IgD-negative memory B cell (primary cell): Measurements from ENCODE around the gene RICTOR. TPM values are rescaled to one million over a fixed set of nuclear protein-coding genes. Genes with fewer than 3 reads are reported as not detected.
A peak's percentile ranks its signal among the peaks of the same experiment; 100 is the strongest.
"Not testable (repeated sequence)": the region's sequence is repeated elsewhere in the genome, so short reads cannot be mapped to it uniquely, and the experiment has no call there.

Experiments
- H3K27ac Mint-ChIP-seq, 3 donors: one replicate each; pipeline ENCODE4 v1.8.0; 2020 to 2022; ENCODE audit warnings: mild to moderate bottlenecking in 3 of 3, mixed read lengths in 3 of 3, moderate library complexity in 1 of 3
- H3K27me3 Mint-ChIP-seq: one replicate; pipeline ENCODE4 v1.8.0; 2021; ENCODE audit warnings: mixed read lengths
- H3K36me3 Mint-ChIP-seq: one replicate; pipeline ENCODE4 v1.8.0; 2020; ENCODE audit warnings: mild to moderate bottlenecking, mixed read lengths
- H3K4me1 Mint-ChIP-seq, 3 donors: one replicate each; pipeline ENCODE4 v1.8.0; 2020 to 2022; ENCODE audit warnings: mixed read lengths in 3 of 3, mild to moderate bottlenecking in 1 of 3
- H3K4me3 Mint-ChIP-seq, 4 donors: one replicate each; pipeline ENCODE4 v1.8.0; 2020 to 2022; ENCODE audit warnings: mild to moderate bottlenecking in 4 of 4, mixed read lengths in 4 of 4, moderate library complexity in 3 of 4
- H3K9me3 Mint-ChIP-seq, 3 donors: one replicate each; pipeline ENCODE4 v1.8.0; 2020 to 2021; ENCODE audit warnings: mixed read lengths in 3 of 3, mild to moderate bottlenecking in 1 of 3
- polyA plus RNA-seq: library from polyadenylated mRNA; unstranded; fragments of 300-500 nt; fragmentation: Illumina TruSeq; gene quantifications from one replicate; pipeline ENCODE4 v1.2.3, GENCODE V29; 2021

RICTOR gene
- polyA plus RNA-seq, 1 donor from 2014 or later, result 11.8 TPM

DNA sequence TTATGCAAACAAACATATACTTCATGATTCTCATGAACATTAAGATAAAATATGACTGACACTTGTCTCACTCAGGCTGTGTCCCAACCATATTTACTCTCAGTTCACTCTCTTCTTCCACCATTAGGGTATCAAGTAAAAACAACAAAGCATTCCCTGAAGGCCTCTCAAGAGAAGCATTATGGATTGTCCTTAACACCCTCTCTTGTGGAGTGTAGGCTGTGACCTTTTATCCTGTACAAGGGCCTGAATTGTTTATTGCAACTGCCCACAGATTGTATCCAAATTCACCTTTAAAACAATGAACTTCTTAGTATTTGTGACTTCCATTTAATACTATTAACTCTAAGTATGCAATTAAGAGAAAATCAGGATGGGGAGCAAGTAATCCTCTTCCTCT is 78.1 kb downstream of the RICTOR start:
- Mint-ChIP-seq H3K4me1 (peaks cover 5 to 15% (median 13%) of the 10 kb centered on the region in 3 donors), H3K27me3 (no peaks in the 10 kb centered on the region), H3K9me3 (peaks cover 0 to 6% (median 0%) of the 10 kb centered on the region in 3 donors), H3K36me3 (peaks cover 10% of the 10 kb centered on the region), H3K27ac (peak overlapping the region in 1 of 3 donors; percentile 39), H3K4me3 (no peak overlapping the region)

DNA sequence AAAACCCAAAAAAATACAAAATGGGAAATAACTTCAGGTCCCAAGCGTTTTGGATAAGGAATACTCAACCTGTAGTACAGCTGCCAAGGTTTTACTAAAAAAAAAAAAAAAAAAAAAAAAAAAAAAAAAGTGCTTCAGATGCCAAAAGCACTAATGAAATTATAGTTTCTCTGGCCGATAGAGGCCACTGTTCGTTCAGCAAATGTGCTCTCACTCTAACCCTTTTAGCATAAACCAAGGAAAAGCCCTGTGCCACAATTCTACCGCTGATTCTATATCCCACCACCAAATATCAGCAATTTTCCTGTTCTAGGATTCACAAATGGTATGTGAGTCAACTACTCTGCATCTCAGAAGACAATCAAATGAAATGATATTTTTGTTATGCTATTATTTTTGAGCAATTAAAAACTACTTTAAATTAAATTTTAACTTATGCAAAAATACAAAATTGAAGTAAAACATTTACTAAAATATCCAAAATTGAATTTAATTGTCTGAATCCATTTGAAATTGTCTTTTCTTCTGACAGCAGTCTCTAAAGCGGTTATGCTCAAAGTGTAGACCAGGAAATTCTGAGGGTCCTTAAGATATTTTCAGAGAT is 79.8 kb downstream of the RICTOR start:
- Mint-ChIP-seq H3K27ac (no peak overlapping the region), H3K36me3 (peaks cover 17% of the 10 kb centered on the region), H3K4me1 (peaks cover 5 to 13% (median 7%) of the 10 kb centered on the region in 3 donors), H3K9me3 (peaks cover 0 to 5% (median 0%) of the 10 kb centered on the region in 3 donors), H3K4me3 (no peak overlapping the region), H3K27me3 (no peaks in the 10 kb centered on the region)

DNA sequence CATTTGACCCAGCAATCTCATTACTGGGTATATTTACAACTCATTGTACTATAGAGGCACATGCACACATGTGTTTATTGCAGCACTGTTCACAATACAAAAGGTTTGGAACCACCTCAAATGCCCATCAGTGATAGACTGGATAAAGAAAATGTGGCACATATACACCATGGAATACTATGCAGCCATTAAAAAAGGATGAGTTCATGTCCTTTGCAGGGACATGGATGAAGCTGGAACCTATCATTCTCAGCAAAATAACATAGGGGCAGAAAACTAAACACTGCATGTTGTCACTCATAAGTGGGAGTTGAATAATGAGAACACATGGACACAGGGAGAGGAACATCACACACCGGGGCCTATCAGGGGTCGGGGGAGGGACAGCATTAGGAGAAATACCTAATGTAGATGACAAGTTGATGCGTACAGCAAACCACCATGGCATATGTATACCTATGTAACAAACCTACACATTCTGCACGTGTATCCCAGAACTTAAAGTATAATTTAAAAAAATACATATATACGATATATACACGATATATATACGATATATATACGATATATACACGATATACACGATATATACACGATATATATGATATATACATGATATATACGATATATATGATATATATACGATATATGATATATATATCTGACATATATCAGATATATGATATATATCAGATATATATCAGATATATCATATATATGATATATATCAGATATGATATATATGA is 84.1 kb downstream of the RICTOR start:
- peaks cover 9 to 14% (median 13%) of the 10 kb centered on the region in 3 donors for H3K4me1 Mint-ChIP-seq
- H3K9me3 Mint-ChIP-seq, H3K27ac Mint-ChIP-seq, H3K4me3 Mint-ChIP-seq, H3K27me3 Mint-ChIP-seq: not testable (repeated sequence)
- peaks cover 21% of the 10 kb centered on the region for H3K36me3 Mint-ChIP-seq

DNA sequence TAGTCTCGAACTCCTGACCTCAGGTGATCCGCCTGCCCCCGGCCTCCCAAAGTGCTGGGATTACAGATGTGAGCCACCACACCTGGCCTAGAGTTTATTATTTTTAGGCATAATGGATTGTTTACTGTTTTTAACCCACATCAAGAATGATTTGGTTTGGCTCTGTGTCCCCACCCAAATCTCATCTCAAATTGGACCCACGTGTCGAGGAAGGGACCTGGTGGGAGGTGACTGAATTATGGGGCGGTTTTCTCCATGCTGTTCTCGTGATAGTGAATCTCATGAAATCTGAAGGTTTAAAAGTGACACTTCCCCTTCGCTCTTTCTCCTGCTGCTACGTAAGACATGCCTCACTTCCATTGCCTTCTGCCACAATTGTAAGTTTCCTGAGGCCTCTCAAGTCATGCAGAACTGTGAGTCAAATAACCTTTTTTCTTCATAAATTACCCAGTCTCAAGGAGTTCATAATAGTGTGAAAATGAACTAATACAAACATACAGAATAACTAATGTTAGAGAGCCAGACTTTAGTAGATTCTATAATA is 88.2 kb downstream of the RICTOR start:
- peak overlapping the region in 1 of 3 donors; percentile 45 for H3K27ac Mint-ChIP-seq
- no peaks in the 10 kb centered on the region for H3K9me3 Mint-ChIP-seq

DNA sequence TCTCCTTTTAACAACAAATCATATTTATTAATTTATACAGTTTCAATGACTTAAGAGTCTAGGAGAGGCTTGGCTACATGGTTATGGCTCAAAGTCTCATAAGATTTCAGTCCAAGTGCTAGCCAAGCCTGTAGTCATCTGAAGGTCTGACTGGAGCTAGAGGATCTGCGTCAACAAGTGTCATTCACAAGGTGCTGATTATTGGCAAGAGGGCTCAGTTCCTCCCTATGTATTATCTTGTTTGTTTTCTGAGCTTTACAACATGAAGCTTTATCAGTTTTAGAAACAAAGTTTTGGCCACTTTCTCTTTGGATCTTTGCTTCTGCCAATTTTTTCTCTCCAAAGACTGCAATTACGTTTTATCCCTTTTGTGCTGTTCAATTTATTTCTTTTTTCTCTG is 94.7 kb downstream of the RICTOR start:
- Mint-ChIP-seq H3K4me1 (no peaks in the 10 kb centered on the region), H3K9me3 (no peaks in the 10 kb centered on the region), H3K27me3 (no peaks in the 10 kb centered on the region), H3K36me3 (peaks cover 4% of the 10 kb centered on the region), H3K4me3 (no peak overlapping the region), H3K27ac (no peak overlapping the region)

More for the DNA sequence above, 88.2 kb downstream of the RICTOR start:
- Mint-ChIP-seq H3K36me3 (peaks cover 19% of the 10 kb centered on the region), H3K27me3 (no peaks in the 10 kb centered on the region), H3K4me1 (peaks cover 9 to 11% (median 10%) of the 10 kb centered on the region in 3 donors), H3K4me3 (no peak overlapping the region)

DNA sequence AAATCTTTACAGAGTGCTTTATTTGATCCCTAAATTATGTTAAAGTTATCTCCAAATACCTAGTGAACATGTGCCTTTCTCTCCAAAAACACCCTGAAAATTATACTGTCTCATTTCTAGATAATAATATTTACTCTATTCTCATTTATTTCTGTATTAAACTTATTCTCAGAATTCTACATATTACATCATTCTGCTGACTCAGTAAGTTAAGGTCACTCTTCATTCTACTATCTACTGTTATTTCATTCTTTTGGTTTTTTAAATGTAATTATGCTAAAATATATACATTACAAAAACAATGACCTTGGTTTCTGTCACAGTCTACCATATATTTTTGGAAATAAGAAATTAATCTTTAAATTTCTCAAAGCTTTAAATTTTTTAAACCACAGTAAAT is 96.2 kb downstream of the RICTOR start:
- Mint-ChIP-seq H3K4me1 (no peaks in the 10 kb centered on the region), H3K4me3 (no peak overlapping the region), H3K9me3 (no peaks in the 10 kb centered on the region), H3K36me3 (peaks cover 4% of the 10 kb centered on the region), H3K27me3 (no peaks in the 10 kb centered on the region), H3K27ac (no peak overlapping the region)

DNA sequence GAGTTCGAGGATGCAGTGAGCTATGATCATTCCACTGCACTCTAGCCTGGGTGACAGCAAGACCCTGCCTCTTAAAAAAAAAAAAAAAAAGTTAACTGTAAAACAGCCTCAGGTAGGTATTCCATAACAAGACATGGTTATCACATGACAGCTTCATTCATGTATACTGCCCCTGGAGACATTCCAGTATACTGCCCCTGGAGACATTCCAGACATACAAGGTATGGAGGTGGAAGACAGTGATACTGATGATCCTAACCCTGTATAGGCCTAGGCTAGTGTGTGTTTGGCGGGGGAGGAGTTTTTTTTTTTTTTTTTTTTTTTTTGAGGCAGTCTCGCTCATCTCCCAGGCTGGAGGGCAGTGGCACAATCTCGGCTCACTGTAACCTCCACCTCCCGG is 105.5 kb downstream of the RICTOR start:
- Mint-ChIP-seq H3K27ac (no peak overlapping the region), H3K27me3 (no peaks in the 10 kb centered on the region), H3K4me3 (no peak overlapping the region), H3K9me3 (no peaks in the 10 kb centered on the region), H3K4me1 (no peaks in the 10 kb centered on the region), H3K36me3 (no peaks in the 10 kb centered on the region)

DNA sequence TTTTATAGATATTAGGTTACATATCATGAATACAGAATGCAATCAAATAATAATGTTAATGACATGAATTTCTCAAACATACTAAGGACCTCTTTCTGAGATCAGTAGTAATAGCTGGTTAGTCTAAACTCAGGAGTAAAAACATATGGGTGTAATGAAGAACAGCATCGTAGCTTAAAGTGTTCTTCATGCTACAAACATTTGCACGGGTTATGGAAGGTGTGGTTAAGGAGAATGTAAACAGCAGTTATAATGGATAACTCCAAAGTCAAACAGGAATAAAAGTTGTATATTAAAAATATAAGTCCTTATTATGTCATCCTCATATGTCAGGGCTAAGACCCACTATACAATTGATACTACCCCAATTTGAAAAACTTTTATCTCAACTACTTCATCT is 112.5 kb downstream of the RICTOR start:
- Mint-ChIP-seq H3K36me3 (no peaks in the 10 kb centered on the region), H3K4me3 (no peak overlapping the region), H3K27me3 (no peaks in the 10 kb centered on the region), H3K9me3 (no peaks in the 10 kb centered on the region), H3K27ac (peak overlapping the region in 1 of 3 donors; percentile 47), H3K4me1 (no peaks in the 10 kb centered on the region)

DNA sequence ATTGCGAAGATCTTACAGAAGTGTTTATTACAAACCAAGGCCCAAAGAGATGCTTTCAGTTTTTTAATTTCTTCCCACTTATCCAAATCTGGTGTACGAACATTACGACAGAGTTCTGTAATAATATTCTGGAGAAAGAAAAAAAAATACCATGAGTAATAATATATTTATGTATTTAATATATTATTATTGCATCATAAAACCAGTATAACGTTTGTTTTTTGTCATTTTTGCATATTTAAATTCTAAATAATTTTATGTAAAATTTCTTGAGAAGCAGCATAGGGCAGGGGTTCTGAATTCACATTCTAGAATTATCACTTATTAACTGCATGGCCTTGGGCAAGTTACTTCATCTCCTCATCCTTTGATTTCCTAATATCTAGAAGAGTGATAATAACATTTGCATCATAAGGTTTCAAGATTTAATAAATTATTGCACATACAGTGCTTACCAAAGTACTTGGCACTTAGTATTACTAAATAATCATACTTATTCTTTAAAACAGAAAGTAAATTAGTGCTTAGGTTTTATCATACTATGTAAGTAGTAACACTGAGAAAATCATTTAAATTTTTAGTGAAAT is 120.7 kb downstream of the RICTOR start:
- peaks cover 2% of the 10 kb centered on the region for H3K36me3 Mint-ChIP-seq
- H3K27ac Mint-ChIP-seq, result no peak overlapping the region
- no peaks in the 10 kb centered on the region for H3K27me3 Mint-ChIP-seq

DNA sequence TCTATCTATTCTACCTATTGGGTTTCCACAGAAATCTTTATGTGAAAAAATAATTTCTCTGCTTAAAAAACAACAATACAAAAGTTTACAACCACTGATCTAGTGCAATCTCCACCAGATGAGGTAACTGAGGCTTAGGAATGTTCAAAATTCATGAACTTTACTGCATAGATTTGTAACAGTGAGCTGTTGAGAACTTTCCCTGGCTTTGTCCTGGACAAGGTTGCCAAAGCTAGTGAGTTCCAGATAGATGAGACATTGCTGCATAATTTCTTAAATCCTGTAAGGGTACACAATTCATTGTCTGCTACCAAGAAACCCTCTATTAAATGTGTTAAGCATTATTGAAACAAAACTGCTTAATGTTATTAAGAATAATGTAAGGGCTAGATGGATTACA is 125.7 kb downstream of the RICTOR start:
- Mint-ChIP-seq H3K36me3 (peaks cover 2% of the 10 kb centered on the region), H3K9me3 (no peaks in the 10 kb centered on the region), H3K4me1 (no peaks in the 10 kb centered on the region), H3K27me3 (no peaks in the 10 kb centered on the region), H3K4me3 (no peak overlapping the region), H3K27ac (no peak overlapping the region)

More for the DNA sequence above, 120.7 kb downstream of the RICTOR start:
- no peaks in the 10 kb centered on the region for H3K4me1 Mint-ChIP-seq
- H3K9me3 Mint-ChIP-seq, result no peaks in the 10 kb centered on the region
- H3K4me3 Mint-ChIP-seq, result no peak overlapping the region

DNA sequence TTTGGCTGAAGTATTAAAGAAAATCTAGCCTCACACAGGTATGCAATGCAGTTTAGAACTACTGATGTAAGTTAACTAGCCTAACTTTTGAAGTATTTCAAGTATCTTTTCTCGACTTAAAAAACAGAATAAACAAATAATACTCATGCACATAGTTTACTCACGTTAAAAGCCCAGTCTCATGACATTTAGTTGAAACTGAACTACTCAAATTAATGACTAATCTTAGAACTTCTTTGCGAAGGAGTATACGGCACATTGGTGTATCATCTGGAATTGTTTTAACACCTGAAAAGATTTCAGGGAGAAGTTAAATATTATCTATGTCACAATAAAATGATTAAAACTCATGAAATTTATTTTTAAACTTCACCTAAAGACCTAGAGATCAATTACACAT is 129.9 kb downstream of the RICTOR start:
- peaks cover 5% of the 10 kb centered on the region for H3K36me3 Mint-ChIP-seq
- no peak overlapping the region for H3K4me3 Mint-ChIP-seq
- H3K27ac Mint-ChIP-seq, result no peak overlapping the region
- no peaks in the 10 kb centered on the region for H3K9me3 Mint-ChIP-seq
- H3K27me3 Mint-ChIP-seq, result no peaks in the 10 kb centered on the region
- no peaks in the 10 kb centered on the region for H3K4me1 Mint-ChIP-seq

DNA sequence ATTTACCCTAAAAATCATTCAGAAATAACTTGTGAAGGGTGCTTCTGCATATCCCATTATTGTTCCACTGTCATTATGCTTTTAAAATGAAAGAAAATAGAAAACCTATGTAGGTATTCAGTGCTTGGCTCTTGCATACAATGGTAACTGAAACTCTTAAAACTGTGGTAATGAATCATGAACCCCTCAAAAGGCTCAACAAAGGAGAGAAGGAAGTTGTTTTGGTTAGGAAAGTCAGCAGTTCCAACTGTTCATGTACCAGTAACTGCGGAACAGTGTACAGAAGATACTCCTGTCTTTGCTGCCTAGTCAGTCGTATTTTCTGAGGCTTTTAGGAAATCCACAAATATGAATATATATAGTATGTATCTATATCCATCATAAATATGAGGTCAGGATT is 132.3 kb downstream of the RICTOR start:
- Mint-ChIP-seq H3K36me3 (peaks cover 11% of the 10 kb centered on the region), H3K27me3 (no peaks in the 10 kb centered on the region), H3K27ac (no peak overlapping the region), H3K4me1 (no peaks in the 10 kb centered on the region), H3K4me3 (no peak overlapping the region), H3K9me3 (no peaks in the 10 kb centered on the region)

DNA sequence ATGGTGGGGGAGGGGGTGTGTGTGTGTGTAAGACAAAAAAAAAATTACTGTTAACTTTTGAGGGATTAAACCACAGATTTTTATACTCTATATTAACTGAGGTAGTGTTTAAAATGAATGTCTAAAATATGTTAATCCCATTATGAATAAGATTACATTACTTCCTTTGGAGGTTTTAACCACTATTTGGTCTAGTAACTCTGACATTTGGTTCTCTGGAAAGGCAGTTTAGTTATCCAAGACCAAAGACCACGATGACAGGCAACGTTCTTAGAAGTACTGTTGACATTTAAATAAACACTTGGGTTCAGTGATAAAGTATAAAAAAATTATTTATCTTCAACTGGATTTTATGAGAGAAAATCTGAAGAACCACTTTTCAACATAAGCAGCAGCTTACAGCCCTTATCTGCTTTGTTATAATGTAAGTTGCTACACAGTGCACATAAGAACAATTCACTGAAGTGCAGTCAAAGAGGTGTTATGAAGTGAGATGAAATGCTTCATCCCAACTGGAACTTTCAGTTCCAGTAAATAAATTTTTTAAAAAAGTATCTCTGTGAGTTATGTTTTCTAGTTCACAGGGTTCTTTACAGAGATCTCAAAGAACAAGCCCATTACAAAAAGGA is 133.9 kb downstream of the RICTOR start:
- Mint-ChIP-seq H3K27ac (no peak overlapping the region), H3K9me3 (no peaks in the 10 kb centered on the region), H3K4me1 (peaks cover 0 to 2% (median 0%) of the 10 kb centered on the region in 3 donors), H3K36me3 (peaks cover 13% of the 10 kb centered on the region), H3K27me3 (no peaks in the 10 kb centered on the region), H3K4me3 (no peak overlapping the region)

DNA sequence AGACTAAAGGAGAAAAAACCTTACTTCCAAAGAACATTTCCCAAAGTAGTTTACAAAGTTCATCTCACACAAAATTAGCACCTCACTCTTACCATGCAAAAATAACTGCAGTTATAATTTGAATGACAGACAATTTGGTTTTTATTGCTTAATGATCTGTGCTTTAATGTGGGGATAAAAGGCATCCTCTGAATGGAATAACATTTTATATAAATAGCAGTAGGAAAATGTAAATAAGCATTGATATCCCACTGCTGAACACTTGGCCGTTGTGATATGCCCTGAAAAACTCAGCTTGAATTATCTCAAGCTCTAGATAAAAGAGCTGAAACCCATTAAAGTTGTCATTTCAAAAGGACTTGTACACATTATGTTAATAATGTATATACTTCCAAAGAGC is 135.2 kb downstream of the RICTOR start:
- H3K4me1 Mint-ChIP-seq, result peaks cover 0 to 4% (median 0%) of the 10 kb centered on the region in 3 donors
- no peak overlapping the region for H3K27ac Mint-ChIP-seq

DNA sequence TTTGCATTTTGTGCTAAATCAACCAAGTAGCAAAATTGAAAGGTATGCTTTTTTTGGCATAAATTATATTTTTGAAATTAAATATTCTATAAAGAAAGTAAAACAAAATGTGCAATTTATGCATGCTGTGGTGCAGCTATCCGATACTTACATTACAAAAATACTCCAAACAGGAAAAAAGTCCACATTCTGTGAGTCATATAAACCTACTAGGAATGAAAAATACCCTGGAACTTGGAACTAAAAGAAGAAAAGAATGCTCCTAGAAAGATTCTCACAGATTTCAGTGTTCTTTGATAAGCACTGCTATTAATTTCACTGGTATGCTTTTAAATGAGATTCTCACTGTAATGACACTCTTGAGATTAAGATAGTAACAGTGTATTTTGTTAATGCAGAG is 135.8 kb downstream of the RICTOR start:
- Mint-ChIP-seq H3K9me3 (peaks cover 0 to 3% (median 0%) of the 10 kb centered on the region in 3 donors), H3K27ac (no peak overlapping the region), H3K36me3 (peaks cover 13% of the 10 kb centered on the region), H3K27me3 (no peaks in the 10 kb centered on the region), H3K4me1 (peaks cover 0 to 4% (median 0%) of the 10 kb centered on the region in 3 donors), H3K4me3 (no peak overlapping the region)

More for the DNA sequence above, 135.2 kb downstream of the RICTOR start:
- H3K9me3 Mint-ChIP-seq, result peaks cover 0 to 3% (median 0%) of the 10 kb centered on the region in 3 donors
- no peak overlapping the region for H3K4me3 Mint-ChIP-seq
- H3K36me3 Mint-ChIP-seq, result peaks cover 13% of the 10 kb centered on the region
- no peaks in the 10 kb centered on the region for H3K27me3 Mint-ChIP-seq
